H7 (cell line): Measurements from ENCODE around the gene NACAD. TPM values are rescaled to one million over a fixed set of nuclear protein-coding genes. Genes with fewer than 3 reads are reported as not detected.

Experiments used
- DNase-seq: peaks from one replicate; pipeline ENCODE4 v3.0.0; 2012
- H3K27me3 ChIP-seq: 2 replicates; pipeline ENCODE4 v1.6.0; 2011; ENCODE audit warnings: mild to moderate bottlenecking, low read length; ENCODE audit not compliant: control insufficient read depth, insufficient read depth
- H3K36me3 ChIP-seq: replicated peaks from 2 replicates; pipeline ENCODE4 v1.5.1; 2011; ENCODE audit warnings: low read length; ENCODE audit not compliant: control insufficient read depth, insufficient read depth
- H3K4me3 ChIP-seq: 2 replicates; pipeline ENCODE4 v1.5.1; 2011; ENCODE audit warnings: low read depth, mild to moderate bottlenecking, control low read depth, low read length, moderate library complexity; ENCODE audit not compliant: insufficient read depth
- total RNA-seq: library from RNA; depleted of rRNA; stranded (reverse); fragments of >200 nt; shearing (Covaris generic); gene quantifications from 2 replicates; pipeline ENCODE4 v1.2.3, GENCODE V29; 2014

Gene NACAD
- total RNA-seq, 1 experiment from 2014 or later = 1.7 TPM

GRCh38 chr7:45077579-45077978, 11.2 kb downstream of the NACAD start:
- no peaks in the 10 kb centered on the region for H3K27me3 ChIP-seq
- DNase-seq = no peak
- H3K36me3 ChIP-seq = no peaks in the 10 kb centered on the region; the same call in none of the 2 replicates
- no peak overlapping the region for H3K4me3 ChIP-seq

GRCh38 chr7:45076946-45077345, 11.8 kb downstream of the NACAD start:
- no peak overlapping the region for H3K4me3 ChIP-seq
- no peaks in the 10 kb centered on the region for H3K27me3 ChIP-seq
- no peaks in the 10 kb centered on the region; the same call in none of the 2 replicates for H3K36me3 ChIP-seq
- DNase-seq = no peak

- H3K36me3 ChIP-seq = no peaks in the 10 kb centered on the region; the same call in none of the 2 replicates
- peak; percentile 39 for DNase-seq
- H3K4me3 ChIP-seq = no peak overlapping the region
- H3K27me3 ChIP-seq = no peaks in the 10 kb centered on the region
Measured at GRCh38 chr7:45075871-45076796, 12.6 kb downstream of the NACAD start.

GRCh38 chr7:45075355-45075644, 13.5 kb downstream of the NACAD start:
- no peak overlapping the region for H3K4me3 ChIP-seq
- H3K27me3 ChIP-seq = no peaks in the 10 kb centered on the region
- no peaks in the 10 kb centered on the region; the same call in none of the 2 replicates for H3K36me3 ChIP-seq
- no peak for DNase-seq

GRCh38 chr7:45074528-45075354, 14.0 kb downstream of the NACAD start:
- DNase-seq = no peak
- H3K36me3 ChIP-seq = no peaks in the 10 kb centered on the region; the same call in none of the 2 replicates
- H3K4me3 ChIP-seq = no peak overlapping the region
- H3K27me3 ChIP-seq = no peaks in the 10 kb centered on the region

- Histone ChIP-seq H3K4me3 (no peak overlapping the region), H3K36me3 (no peaks in the 10 kb centered on the region; the same call in none of the 2 replicates), H3K27me3 (no peaks in the 10 kb centered on the region)
- no peak for DNase-seq
Measured at GRCh38 chr7:45073786-45074527, 14.8 kb downstream of the NACAD start.

- Histone ChIP-seq H3K36me3 (no peaks in the 10 kb centered on the region; the same call in none of the 2 replicates), H3K4me3 (no peak overlapping the region), H3K27me3 (no peaks in the 10 kb centered on the region)
- peak; percentile 73 for DNase-seq
Measured at GRCh38 chr7:45073031-45073785, 15.6 kb downstream of the NACAD start.

- Histone ChIP-seq H3K27me3 (no peaks in the 10 kb centered on the region), H3K4me3 (no peak overlapping the region), H3K36me3 (no peaks in the 10 kb centered on the region; the same call in none of the 2 replicates)
- DNase-seq = peak; percentile 55
Measured at GRCh38 chr7:45072131-45073030, 16.4 kb downstream of the NACAD start.

GRCh38 chr7:45071528-45071927, 17.2 kb downstream of the NACAD start:
- H3K36me3 ChIP-seq = no peaks in the 10 kb centered on the region; the same call in 1 of the 2 replicates

GRCh38 chr7:45070254-45070642, 18.5 kb downstream of the NACAD start:
- Histone ChIP-seq H3K27me3 (no peaks in the 10 kb centered on the region), H3K4me3 (no peak overlapping the region), H3K36me3 (no peaks in the 10 kb centered on the region; the same call in 1 of the 2 replicates)
- DNase-seq = no peak

More at GRCh38 chr7:45071528-45071927, 17.2 kb downstream of the NACAD start:
- H3K4me3 ChIP-seq = no peak overlapping the region
- DNase-seq = no peak
- no peaks in the 10 kb centered on the region for H3K27me3 ChIP-seq

GRCh38 chr7:45069444-45070253, 19.1 kb downstream of the NACAD start:
- peak; percentile 71 for DNase-seq
- Histone ChIP-seq H3K36me3 (no peaks in the 10 kb centered on the region; the same call in 1 of the 2 replicates), H3K4me3 (no peak overlapping the region), H3K27me3 (no peaks in the 10 kb centered on the region)

- no peak for DNase-seq
- Histone ChIP-seq H3K4me3 (no peak overlapping the region), H3K27me3 (no peaks in the 10 kb centered on the region), H3K36me3 (no peaks in the 10 kb centered on the region; the same call in 1 of the 2 replicates)
Measured at GRCh38 chr7:45068236-45069023, 20.3 kb downstream of the NACAD start.
